AG04449 (cell line): ENCODE measurements around the gene CUEDC1.
"Not testable (repeated sequence)": the region's sequence is repeated elsewhere in the genome, so short reads cannot be mapped to it uniquely, and the experiment has no call there.

Experiments
- CTCF ChIA-PET: fragments of 350-600 bp; formaldehyde crosslinking; extraction: SDS; loops from one replicate; lab custom pipeline; 2021; ENCODE audit warnings: antibody characterized with exemption; lab: Yijun Ruan, JAX
- POLR2A ChIA-PET: fragments of 400-600, 350-600 bp; formaldehyde crosslinking; extraction: SDS; loops from one replicate; lab custom pipeline; 2020; ENCODE audit warnings: antibody characterized with exemption, inconsistent platforms; lab: Yijun Ruan, JAX
- DNase-seq: peaks from one replicate; pipeline ENCODE4 v3.0.0-alpha.2; 2010; ENCODE audit warnings: low read depth, low spot score
- H3K4me3 ChIP-seq: 2 replicates; pipeline ENCODE4 v1.5.1; 2011; ENCODE audit warnings: low read depth, mild to moderate bottlenecking, control low read depth, low read length
- TF ChIP-seq, protein P1 (sequence below): IDR thresholded peaks from one replicate; pipeline ENCODE4 v1.5.1; 2011; ENCODE audit warnings: mild to moderate bottlenecking, moderate library complexity, low read length, control low read depth, inconsistent platforms; ENCODE audit not compliant: insufficient read depth; ENCODE audit errors: missing control alignments

CUEDC1 gene

DNA sequence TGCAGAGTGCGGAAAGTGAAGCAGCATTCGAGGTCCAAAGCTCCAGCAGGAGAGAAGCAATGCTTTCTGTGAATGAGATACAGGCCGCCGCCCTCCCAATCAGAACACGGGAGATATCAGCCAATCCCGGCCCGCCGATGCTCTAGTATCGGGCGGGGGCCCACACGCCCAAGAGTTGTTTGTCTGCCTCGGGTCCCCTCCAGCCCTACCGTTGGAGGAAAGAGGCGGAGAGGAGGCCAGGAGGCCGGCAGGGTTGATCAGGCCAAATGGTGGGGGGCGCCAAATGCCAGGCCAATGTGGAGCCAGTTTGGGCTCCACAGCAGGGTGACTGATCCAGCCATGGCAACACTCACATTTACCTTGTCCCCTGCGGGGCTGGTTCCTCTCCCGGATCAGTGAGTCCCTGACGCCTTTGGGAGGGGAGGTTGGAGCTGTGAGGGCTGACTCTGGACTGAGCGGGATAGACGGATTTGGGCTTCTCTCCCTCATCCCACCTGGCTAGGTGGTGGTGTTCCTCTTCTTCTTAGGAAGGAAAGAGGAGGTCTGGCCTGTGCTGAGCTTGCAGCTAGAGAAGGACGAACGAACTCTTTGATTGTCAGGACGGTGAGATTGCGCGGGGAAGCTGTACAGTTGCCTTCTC, 10.4 kb upstream of the CUEDC1 start:
- ChIA-PET POLR2A (no interaction called here), CTCF (interaction anchor here (0.6 to 12.2 kb wide), 4 partner anchors 11 to 73 kb away, joined by 3 to 75 read pairs (median 4); partner anchors contain the start of gene CUEDC1)
- TF ChIP-seq, protein P1, sequence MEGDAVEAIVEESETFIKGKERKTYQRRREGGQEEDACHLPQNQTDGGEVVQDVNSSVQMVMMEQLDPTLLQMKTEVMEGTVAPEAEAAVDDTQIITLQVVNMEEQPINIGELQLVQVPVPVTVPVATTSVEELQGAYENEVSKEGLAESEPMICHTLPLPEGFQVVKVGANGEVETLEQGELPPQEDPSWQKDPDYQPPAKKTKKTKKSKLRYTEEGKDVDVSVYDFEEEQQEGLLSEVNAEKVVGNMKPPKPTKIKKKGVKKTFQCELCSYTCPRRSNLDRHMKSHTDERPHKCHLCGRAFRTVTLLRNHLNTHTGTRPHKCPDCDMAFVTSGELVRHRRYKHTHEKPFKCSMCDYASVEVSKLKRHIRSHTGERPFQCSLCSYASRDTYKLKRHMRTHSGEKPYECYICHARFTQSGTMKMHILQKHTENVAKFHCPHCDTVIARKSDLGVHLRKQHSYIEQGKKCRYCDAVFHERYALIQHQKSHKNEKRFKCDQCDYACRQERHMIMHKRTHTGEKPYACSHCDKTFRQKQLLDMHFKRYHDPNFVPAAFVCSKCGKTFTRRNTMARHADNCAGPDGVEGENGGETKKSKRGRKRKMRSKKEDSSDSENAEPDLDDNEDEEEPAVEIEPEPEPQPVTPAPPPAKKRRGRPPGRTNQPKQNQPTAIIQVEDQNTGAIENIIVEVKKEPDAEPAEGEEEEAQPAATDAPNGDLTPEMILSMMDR = no peak
- H3K4me3 ChIP-seq = no peak overlapping the region
- DNase-seq = no peak

DNA sequence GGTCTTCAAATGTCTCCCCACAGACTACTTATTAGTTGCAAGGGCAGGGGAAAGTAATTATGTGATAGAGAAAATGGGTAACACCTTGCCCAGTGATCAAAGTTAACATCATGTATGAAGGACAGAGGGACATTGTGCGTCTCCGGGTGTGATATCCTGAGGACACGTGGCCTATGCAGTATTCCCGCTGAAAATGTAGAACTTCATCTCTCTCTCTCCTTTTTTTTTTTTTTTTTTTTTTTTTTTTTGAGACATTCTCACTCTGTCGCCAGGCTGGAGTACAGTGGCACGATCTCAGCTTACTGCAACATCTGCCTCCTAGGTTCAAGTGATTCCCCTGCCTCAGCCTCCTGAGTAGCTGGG, 7.9 kb upstream of the CUEDC1 start:
- DNase-seq = no peak
- H3K4me3 ChIP-seq = no peak overlapping the region
- ChIA-PET POLR2A (no interaction called here), CTCF (interaction anchor here (2.0 to 12.2 kb wide), 2 partner anchors 10 to 37 kb away, joined by 5 to 75 read pairs; partner anchors contain the start of gene CUEDC1)
- TF ChIP-seq, protein P1 = no peak

DNA sequence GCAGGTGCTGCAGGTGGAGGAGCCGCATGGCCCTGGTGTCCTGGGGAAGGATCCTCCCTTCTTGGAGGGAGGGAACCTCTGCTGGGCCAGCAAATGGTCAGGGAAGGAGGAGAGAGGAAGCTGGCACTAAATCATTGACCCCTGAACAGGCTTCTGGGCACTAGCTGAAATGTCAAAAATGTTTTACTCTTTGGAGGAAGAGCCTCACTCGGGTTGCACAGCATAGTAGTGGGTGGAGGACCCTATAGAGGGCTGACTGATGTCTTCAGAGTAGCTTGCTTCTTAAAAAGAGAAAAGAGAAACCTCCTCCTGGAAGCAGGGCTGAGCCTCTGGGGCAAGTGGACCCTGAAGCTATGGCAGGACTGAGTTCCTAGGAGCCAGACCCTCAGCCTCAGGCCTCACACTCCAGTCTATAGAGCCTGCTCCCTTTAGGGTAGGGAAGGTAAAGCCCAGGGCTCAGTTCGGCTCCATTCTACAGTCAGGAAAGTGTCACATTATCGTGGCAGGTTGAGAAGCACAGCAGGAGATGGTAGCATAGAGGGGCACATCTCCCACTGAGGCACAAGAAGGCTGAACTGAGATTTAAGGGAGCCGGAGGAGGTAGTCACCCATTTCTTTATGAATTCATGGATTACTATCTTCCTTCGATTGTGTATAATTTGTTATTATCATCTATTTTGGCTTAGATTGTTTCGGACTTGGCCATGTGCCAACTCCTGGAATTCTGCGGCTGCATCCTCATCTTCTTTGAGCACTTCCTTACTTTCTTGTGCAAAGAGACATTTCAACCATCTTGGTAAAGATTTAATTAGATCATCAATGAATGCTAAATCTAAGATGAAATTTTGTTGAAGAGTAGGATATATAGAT, 7.3 kb upstream of the CUEDC1 start:
- POLR2A ChIA-PET = no interaction called here
- no peak for DNase-seq
- CTCF ChIA-PET = interaction anchor here (0.7 to 12.2 kb wide), 5 partner anchors 8 to 32 kb away, joined by 3 to 75 read pairs (median 3); partner anchors contain the start of gene CUEDC1
- TF ChIP-seq, protein P1 = no peak
- no peak overlapping the region for H3K4me3 ChIP-seq

GRCh38 chr17:57959929-57960328, 4.7 kb upstream of the CUEDC1 start:
- H3K4me3 ChIP-seq = no peak overlapping the region
- CTCF ChIA-PET = interaction anchor here (0.8 to 2.0 kb wide), 5 partner anchors 8 to 69 kb away, joined by 3 to 7 read pairs (median 3); no protein-coding TSS in a partner anchor
- TF ChIP-seq, protein P1 = no peak
- POLR2A ChIA-PET = interaction anchor here (1.2 kb wide), 1 partner anchor 10 kb away, joined by 7 read pairs; no protein-coding TSS in a partner anchor
- DNase-seq = no peak

DNA sequence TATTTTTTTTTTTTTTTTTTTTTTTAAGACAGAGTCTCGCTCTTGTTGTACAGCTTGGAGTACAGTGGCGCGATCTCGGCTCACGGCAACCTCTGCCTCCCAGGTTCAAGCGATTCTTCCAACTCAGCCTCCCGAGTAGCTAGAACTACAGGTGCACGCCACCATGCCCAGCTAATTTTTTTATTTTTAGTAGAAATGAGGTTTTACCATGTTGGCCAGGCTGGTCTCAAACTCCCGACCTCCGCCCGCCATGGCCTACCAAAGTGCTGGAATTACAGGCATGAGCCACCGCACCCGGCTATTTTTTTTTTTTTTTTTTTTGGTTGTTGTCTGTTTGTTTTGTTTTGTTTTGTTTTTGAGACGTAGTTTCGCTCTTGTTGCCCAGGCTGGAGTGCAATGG, 3.2 kb upstream of the CUEDC1 start:
- CTCF ChIA-PET = interaction anchor here (2.0 kb wide), 1 partner anchor 10 kb away, joined by 7 read pairs; no protein-coding TSS in a partner anchor
- H3K4me3 ChIP-seq, POLR2A ChIA-PET, DNase-seq: not testable (repeated sequence)

DNA sequence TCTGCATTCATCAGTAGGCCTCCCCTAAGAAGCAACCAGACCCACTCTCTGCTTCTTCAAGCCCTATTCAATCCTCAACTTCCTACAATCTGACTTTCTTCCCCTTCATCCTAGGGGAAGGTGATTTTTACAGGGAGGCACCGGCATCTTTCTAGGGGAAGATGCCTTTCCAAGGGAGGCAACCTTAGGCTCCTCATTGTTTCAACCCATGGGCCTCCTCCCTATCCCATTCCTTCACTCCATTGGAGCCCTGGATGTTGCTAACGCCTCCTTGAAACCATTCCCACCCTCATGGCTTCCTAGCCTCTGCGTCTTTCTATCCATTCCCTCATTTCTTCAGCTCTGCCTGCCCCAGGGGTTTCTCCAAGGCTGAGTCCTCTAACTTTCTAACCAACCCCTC, 2.7 kb upstream of the CUEDC1 start:
- H3K4me3 ChIP-seq = no peak overlapping the region
- ChIA-PET CTCF (interaction anchor here (2.0 kb wide), 1 partner anchor 10 kb away, joined by 7 read pairs; no protein-coding TSS in a partner anchor), POLR2A (no interaction called here)
- DNase-seq = no peak
- TF ChIP-seq, protein P1 = no peak
